Measurements from ENCODE around the gene CHAMP1.

Gene CHAMP1, protein sequence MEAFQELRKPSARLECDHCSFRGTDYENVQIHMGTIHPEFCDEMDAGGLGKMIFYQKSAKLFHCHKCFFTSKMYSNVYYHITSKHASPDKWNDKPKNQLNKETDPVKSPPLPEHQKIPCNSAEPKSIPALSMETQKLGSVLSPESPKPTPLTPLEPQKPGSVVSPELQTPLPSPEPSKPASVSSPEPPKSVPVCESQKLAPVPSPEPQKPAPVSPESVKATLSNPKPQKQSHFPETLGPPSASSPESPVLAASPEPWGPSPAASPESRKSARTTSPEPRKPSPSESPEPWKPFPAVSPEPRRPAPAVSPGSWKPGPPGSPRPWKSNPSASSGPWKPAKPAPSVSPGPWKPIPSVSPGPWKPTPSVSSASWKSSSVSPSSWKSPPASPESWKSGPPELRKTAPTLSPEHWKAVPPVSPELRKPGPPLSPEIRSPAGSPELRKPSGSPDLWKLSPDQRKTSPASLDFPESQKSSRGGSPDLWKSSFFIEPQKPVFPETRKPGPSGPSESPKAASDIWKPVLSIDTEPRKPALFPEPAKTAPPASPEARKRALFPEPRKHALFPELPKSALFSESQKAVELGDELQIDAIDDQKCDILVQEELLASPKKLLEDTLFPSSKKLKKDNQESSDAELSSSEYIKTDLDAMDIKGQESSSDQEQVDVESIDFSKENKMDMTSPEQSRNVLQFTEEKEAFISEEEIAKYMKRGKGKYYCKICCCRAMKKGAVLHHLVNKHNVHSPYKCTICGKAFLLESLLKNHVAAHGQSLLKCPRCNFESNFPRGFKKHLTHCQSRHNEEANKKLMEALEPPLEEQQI

DNA sequence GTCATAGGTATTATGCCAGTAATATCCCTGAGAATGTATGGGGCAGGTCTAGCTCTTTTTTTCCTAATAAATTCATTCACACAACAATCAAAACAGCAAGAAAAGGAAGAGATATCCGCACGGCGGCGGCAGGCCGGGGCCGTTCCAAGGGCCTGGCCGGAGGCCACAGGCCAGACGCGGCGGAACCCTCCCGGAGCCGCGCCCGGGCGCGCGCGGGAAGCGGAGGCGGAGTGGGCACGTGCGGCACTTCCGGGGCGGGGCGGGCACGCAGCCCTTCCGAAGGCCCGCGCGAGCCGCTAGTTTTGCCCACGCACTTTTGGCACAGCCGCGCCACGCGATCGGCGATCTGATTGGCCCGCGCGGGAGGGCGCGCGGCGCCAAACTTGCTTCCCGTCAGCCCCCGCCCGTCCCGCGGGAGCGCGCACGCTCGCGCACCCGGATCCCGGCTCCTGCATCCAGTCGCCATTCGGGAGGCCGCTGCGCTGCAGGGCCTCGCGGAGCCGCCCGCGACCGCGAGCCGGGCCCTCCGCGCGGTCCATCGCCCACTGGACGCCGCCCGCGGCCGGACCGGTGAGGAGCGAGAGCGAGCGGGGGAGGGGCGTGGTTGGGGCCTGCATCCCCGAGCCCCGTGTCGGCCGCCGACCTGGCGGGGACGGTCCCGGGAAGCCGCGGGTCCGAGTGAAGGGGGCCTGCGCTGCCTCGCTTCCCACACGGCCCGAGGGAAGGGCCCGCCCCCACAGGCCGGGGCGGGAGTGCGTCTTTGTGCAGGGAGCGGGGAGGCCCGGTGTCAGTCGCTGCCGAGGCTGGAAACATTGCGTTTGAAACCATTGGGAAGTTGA lies at the start of gene CHAMP1:
Gene CHAMP1, plus strand, starts transcription at position 430 of the 839 bp plus-strand sequence. CDS start 9,340 bp downstream, outside the sequence.
- DNase-seq (ENCODE audit: low spot score) = peak; percentile 91

DNA sequence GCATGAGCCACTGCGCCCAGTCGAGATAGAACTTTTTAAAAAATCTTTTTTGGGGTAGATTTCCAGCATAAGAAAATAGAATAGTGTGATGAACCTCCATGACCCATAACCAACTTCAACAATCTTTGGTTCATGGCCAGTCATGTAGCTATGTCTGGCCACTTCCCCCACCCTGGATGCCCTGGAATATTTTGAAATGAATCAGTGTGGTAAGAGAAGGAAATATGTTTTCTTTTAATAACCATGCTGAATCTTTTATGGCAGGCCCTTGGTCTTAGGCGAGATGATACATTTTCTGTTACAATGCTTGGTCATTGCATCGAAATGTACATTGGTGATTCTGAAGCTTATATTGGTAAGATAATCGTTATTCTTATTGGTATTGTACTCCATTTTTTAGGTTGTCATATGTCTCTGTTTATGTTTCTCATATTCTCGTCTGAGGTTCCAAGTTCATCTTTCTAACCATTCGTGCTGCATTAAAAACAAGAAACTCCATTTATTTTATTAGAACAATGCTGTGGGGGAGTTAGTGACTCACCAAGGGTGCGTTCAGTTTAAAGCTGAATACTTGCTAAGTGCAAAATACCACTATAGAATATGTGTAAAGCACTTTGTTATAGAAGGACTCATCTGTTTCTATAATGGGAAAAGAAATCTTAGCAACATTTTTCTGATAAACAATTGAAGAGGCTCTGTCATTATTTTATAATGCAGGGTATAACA lies 49.3 kb upstream of the CHAMP1 start:
- no peak for DNase-seq (ENCODE audit: low spot score)

DNA sequence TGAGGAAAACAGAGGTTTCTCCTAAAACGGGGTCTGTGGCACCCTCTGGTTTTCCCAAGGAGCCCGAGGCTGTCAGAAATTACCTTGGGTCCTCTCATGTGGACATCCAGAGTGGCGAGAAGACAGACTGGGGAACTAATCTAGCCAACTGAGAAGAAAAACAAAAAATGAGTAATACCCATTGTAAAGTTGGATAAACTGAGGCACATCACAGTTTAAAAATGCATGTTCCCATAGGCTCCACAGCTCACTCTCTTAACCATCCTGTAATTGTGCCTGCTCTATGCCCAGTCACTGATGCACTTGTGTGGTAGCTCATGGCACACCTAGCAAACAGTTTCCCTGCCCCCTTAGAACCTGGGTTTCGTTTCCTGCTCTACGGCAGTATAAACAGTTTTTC lies 48.1 kb upstream of the CHAMP1 start:
- DNase-seq (ENCODE audit: low spot score) = no peak

DNA sequence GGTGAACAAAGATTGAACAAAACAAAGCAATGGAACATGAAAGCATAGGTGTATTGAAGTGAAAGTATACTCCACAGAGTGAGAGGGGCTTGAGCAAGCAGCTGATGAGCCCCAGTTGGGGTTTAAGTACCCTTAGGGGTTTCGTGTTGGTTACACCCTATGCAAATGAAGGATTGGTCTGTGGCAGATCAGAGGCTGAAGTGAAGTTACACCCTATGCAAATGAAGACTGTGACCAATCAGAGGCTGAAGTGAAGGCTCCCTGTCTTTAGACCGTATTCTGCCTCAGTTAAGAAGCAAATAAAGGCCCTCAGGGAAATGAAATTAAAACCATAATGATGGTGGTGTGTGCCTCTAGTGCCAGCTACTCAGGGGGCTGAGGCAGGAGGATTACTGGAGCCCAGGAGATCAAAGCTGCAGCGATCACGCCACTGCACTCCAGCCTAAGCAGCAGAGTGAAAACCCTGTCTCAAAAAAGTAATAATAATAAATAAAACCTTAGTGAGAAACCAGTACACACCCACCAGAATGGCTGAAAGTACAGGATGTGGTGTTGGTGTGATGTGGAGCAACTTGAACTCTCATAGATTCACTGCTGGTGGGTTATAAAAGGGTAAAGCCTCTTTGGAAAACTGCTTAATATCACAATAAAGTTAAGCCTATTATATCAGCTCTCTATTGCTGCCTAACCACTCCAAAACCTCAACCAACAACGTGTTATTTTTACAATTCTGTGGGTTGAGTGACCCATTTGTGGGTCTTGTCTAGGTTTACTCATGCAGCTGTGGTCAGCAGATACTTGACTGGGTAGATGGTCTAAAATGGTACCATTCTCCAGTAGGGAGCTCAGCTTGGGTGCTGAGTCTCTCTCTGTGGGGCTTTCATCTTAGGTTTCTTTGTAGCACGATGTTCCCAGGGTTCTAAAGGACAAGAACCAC lies 45.7 kb upstream of the CHAMP1 start:
- DNase-seq (ENCODE audit: low spot score) = no peak

- no peak for DNase-seq (ENCODE audit: low spot score)
Measured at GRCh38 chr13:114269281-114269770, 45.0 kb upstream of the CHAMP1 start.

- no peak for DNase-seq (ENCODE audit: low spot score)
Measured at GRCh38 chr13:114272977-114273376, 41.3 kb upstream of the CHAMP1 start.

GRCh38 chr13:114275304-114275703 lies 39.0 kb upstream of the CHAMP1 start:
- DNase-seq (ENCODE audit: low spot score) = no peak

- no peak for DNase-seq (ENCODE audit: low spot score)
Measured at GRCh38 chr13:114279146-114279545, 35.2 kb upstream of the CHAMP1 start.

GRCh38 chr13:114279758-114280355 lies 34.4 kb upstream of the CHAMP1 start:
- DNase-seq (ENCODE audit: low spot score) = no peak

DNA sequence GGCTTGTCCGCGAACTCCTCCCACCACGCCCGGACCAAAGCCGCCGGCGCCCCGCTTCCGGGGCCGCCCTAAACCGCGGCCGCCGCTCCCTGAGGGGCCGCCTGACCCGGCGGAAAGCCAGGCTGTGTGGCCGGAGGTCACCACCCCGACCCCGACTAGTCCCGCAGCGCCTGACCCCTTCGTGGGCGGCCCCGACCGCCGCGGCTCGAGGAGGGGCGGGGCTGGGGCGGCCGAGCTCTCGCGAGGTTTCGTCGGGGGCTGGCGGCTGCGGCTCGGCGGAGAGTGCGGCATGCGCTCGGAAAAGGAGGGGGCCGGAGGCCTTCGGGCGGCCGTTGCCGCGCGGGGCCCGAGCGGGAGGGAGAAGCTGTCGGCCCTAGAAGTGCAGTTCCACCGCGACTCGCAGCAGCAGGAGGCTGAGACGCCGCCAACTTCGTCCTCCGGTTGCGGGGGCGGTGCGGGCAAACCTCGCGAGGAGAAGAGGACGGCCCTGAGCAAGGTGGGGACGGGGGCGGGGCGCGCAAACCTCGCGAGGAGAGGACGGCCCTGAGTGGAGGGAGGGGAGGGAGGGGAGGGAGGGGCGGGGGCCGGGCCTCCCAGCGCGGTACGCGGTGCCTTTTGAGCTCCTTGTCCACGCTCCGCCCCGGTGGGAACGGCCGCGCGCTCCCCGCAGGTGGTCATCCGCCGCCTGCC lies 32.8 kb upstream of the CHAMP1 start, which contains the start of gene UPF3A:
Gene UPF3A, plus strand, starts transcription at position 251 of the 690 bp plus-strand sequence. Its CDS starts 39 bp downstream, at position 290.
- peak; percentile 82 for DNase-seq (ENCODE audit: low spot score)

DNA sequence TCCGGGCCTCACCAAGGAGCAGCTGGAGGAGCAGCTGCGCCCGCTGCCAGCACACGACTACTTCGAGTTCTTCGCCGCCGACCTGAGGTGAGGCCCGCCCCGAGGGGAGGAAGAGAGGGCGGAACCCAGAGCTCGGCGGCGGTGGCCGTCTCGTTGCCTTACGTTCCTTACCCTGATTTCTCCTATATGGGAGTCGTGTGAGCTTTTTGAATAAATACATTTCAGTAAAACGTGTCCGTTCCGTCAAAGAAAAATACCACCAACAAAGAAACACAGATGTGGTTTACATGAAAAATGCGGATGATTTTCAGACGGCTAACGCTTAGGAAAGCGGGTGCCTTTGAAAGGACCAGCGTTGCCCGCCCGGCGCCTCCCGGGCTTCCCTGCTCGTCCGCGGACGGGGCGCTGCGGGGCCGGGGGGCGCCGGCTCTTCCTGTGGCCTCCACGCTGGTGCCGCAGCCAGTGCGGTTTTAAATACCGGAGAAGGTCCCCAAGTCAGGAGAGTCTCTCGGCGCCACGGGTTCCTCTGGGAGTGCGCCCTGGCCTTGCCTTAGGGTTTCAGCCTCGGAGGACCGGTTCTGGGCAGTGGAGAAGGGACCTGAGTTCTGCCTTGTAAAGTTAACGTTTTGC lies 32.1 kb upstream of the CHAMP1 start:
- peak; percentile 42 for DNase-seq (ENCODE audit: low spot score)

- no peak for DNase-seq (ENCODE audit: low spot score)
Measured at GRCh38 chr13:114283576-114283975, 30.7 kb upstream of the CHAMP1 start.

DNA sequence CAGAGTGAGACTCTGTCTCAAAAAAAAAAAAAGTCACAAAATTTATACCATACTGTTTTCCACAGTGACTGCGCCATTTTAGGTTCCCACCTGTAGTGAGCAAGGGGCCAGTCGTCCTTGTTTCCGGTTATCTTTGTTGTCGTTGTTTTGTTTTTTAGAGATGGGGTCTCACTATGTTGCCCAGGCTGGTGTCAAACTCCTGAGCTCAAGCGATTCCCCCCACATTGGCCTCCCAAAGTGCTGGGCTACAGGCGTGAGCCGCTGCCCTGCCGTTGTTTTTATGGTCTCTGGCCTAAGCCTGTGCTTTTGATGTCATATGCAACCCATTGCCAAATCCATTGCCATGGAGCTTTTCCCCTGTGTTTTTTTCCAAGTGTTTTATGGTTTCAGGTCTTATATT lies 29.6 kb upstream of the CHAMP1 start:
- no peak for DNase-seq (ENCODE audit: low spot score)

GRCh38 chr13:114285166-114285808 lies 29.0 kb upstream of the CHAMP1 start:
- no peak for DNase-seq (ENCODE audit: low spot score)

DNA sequence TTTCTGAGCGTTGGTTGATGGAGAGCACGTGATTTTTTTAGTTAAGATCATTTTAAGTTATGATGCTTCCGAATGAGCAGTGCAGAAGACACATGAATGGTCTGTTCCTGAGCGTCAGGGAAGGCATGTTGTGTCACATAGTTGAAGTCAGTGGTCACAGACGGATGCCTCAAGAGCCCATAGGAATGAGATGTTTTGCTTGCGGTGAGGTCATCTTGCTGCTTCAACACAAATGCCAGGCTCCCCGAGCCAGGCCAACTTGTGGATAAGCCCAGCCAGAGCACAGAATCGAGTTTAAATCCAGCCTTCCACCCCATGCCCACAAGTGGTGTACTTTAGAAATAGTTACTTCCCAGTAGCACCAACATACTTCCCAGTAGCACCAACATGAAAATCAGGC lies 27.5 kb upstream of the CHAMP1 start:
- no peak for DNase-seq (ENCODE audit: low spot score)

- DNase-seq (ENCODE audit: low spot score) = no peak
Measured at GRCh38 chr13:114288157-114288591, 26.1 kb upstream of the CHAMP1 start.

GRCh38 chr13:114296448-114296847 lies 17.9 kb upstream of the CHAMP1 start:
- no peak for DNase-seq (ENCODE audit: low spot score)

GRCh38 chr13:114296902-114297301 lies 17.4 kb upstream of the CHAMP1 start:
- no peak for DNase-seq (ENCODE audit: low spot score)

Data from kidney capillary endothelial cell (primary cell).